Neural progenitor cell (in vitro differentiated cells): ENCODE data around the gene MEX3B. TPM values are rescaled to one million over a fixed set of nuclear protein-coding genes. Genes with fewer than 3 reads are reported as not detected.

Experiments
- DNase-seq: peaks from one replicate; pipeline ENCODE4 v3.0.0-alpha.2; 2016; ENCODE audit warnings: low spot score
- H2AFZ ChIP-seq: fragments of 200-600 bp; sonication (generic); replicated peaks from 2 replicates; pipeline ENCODE4 v1.6.1; 2016; ENCODE audit warnings: antibody characterized with exemption
- H3F3A ChIP-seq: fragments of 200-600 bp; sonication (generic); 2 replicates; pipeline ENCODE4 v1.6.1; 2016; ENCODE audit warnings: antibody characterized with exemption, low read depth
- H3K27ac ChIP-seq: fragments of 200-600 bp; sonication (generic); 2 replicates; pipeline ENCODE4 v1.5.1; 2016; ENCODE audit warnings: mild to moderate bottlenecking
- H3K27me3 ChIP-seq: fragments of 200-600 bp; sonication (generic); 2 replicates; pipeline ENCODE4 v1.6.1; 2016; ENCODE audit warnings: mild to moderate bottlenecking, moderate library complexity
- H3K36me3 ChIP-seq: fragments of 200-600 bp; sonication (generic); 2 replicates; pipeline ENCODE4 v1.5.1; 2016
- H3K4me1 ChIP-seq: fragments of 200-600 bp; sonication (generic); 2 replicates; pipeline ENCODE4 v1.6.1; 2016; ENCODE audit warnings: mixed run types
- H3K4me2 ChIP-seq: fragments of 200-600 bp; sonication (generic); 2 replicates; pipeline ENCODE4 v1.6.1; 2016
- H3K4me3 ChIP-seq: fragments of 200-600 bp; sonication (generic); 2 replicates; pipeline ENCODE4 v1.5.1; 2016
- H3K79me2 ChIP-seq: fragments of 200-600 bp; sonication (generic); 2 replicates; pipeline ENCODE4 v1.6.1; 2016; ENCODE audit warnings: low read depth
- H3K9ac ChIP-seq: fragments of 200-600 bp; sonication (generic); 2 replicates; pipeline ENCODE4 v1.6.1; 2016
- H3K9me3 ChIP-seq: fragments of 200-600 bp; sonication (generic); 2 replicates; pipeline ENCODE4 v1.5.1; 2016; ENCODE audit warnings: low read depth
- H4K20me1 ChIP-seq: fragments of 200-600 bp; sonication (generic); 2 replicates; pipeline ENCODE4 v1.6.1; 2016; ENCODE audit warnings: low read depth
- H3K27ac Mint-ChIP-seq: 3 replicates; pipeline ENCODE4 v1.8.0; 2021; ENCODE audit warnings: mixed read lengths
- H3K27me3 Mint-ChIP-seq: 2 replicates; pipeline ENCODE4 v1.8.0; 2022; ENCODE audit warnings: low read depth, mild to moderate bottlenecking, inconsistent platforms, moderate library complexity, mixed read lengths; ENCODE audit not compliant: insufficient read depth
- H3K36me3 Mint-ChIP-seq: 3 replicates; pipeline ENCODE4 v1.8.0; 2021; ENCODE audit warnings: mixed read lengths
- H3K4me1 Mint-ChIP-seq: 3 replicates; pipeline ENCODE4 v1.8.0; 2021; ENCODE audit warnings: mixed read lengths
- H3K4me3 Mint-ChIP-seq: 3 replicates; pipeline ENCODE4 v1.8.0; 2021; ENCODE audit warnings: mild to moderate bottlenecking, moderate library complexity, mixed read lengths
- H3K9me3 Mint-ChIP-seq: 3 replicates; pipeline ENCODE4 v1.8.0; 2020; ENCODE audit warnings: mixed read lengths
- CTCF ChIP-seq: fragments of 200-600 bp; sonication (generic); IDR thresholded peaks from 2 replicates; pipeline ENCODE4 v1.5.1; 2017; ENCODE audit warnings: antibody characterized with exemption, mild to moderate bottlenecking
- EZH2 ChIP-seq: fragments of 200-600 bp; sonication (generic); IDR thresholded peaks from 2 replicates; pipeline ENCODE4 v1.6.1; 2017; ENCODE audit warnings: antibody characterized with exemption, mild to moderate bottlenecking, moderate library complexity
- EZH2phosphoT487 ChIP-seq: fragments of 200-600 bp; sonication (generic); IDR thresholded peaks from 2 replicates; pipeline ENCODE4 v1.6.1; 2017; ENCODE audit warnings: antibody characterized with exemption
- total RNA-seq: library from RNA; depleted of rRNA; stranded (reverse); fragments of >200 nt; gene quantifications from 2 replicates; pipeline ENCODE4 v1.2.3, GENCODE V29; 2015; ENCODE audit warnings: low replicate concordance

The MEX3B gene
- total RNA-seq, 1 donor from 2014 or later, result 29.5 TPM

GRCh38 chr15:82091636-82092140 lies 45.9 kb upstream of the MEX3B start:
- no peaks in the 10 kb centered on the region for H3K9me3 ChIP-seq
- Mint-ChIP-seq H3K36me3 (no peaks in the 10 kb centered on the region), H3K27me3 (peaks cover 7% of the 10 kb centered on the region), H3K4me3 (no peak overlapping the region), H3K4me1 (no peaks in the 10 kb centered on the region), H3K27ac (no peak overlapping the region), H3K9me3 (peaks cover 3% of the 10 kb centered on the region)
- H3K4me2 ChIP-seq, result no peak overlapping the region
- H4K20me1 ChIP-seq, result no peaks in the 10 kb centered on the region
- H2AFZ ChIP-seq, result no peak overlapping the region
- no peaks in the 10 kb centered on the region for H3K4me1 ChIP-seq
- H3K9ac ChIP-seq, result no peak overlapping the region
- TF ChIP-seq CTCF, result no peak
- no peak for TF ChIP-seq EZH2phosphoT487
- no peak for TF ChIP-seq EZH2
- no peaks in the 10 kb centered on the region for H3K36me3 ChIP-seq
- no peak for DNase-seq
- no peaks in the 10 kb centered on the region for H3K79me2 ChIP-seq
- no peak overlapping the region for H3K4me3 ChIP-seq
- H3K27ac ChIP-seq, result no peak overlapping the region
- H3K27me3 ChIP-seq, result no peaks in the 10 kb centered on the region
- H3F3A ChIP-seq, result no peaks in the 10 kb centered on the region

GRCh38 chr15:82086243-82086995 lies 40.6 kb upstream of the MEX3B start:
- Histone ChIP-seq H4K20me1 (no peaks in the 10 kb centered on the region), H3K4me1 (no peaks in the 10 kb centered on the region), H3K79me2 (no peaks in the 10 kb centered on the region), H3K27ac (no peak overlapping the region), H3K9me3 (no peaks in the 10 kb centered on the region), H3K9ac (no peak overlapping the region), H3F3A (no peaks in the 10 kb centered on the region), H3K4me3 (no peak overlapping the region), H2AFZ (no peak overlapping the region), H3K36me3 (no peaks in the 10 kb centered on the region), H3K4me2 (no peak overlapping the region), H3K27me3 (no peaks in the 10 kb centered on the region)
- Mint-ChIP-seq H3K4me1 (no peaks in the 10 kb centered on the region), H3K4me3 (no peak overlapping the region), H3K36me3 (no peaks in the 10 kb centered on the region), H3K27me3 (peaks cover 9% of the 10 kb centered on the region), H3K9me3 (no peaks in the 10 kb centered on the region), H3K27ac (no peak overlapping the region)
- TF ChIP-seq EZH2 (no peak), CTCF (no peak), EZH2phosphoT487 (no peak)
- no peak for DNase-seq

GRCh38 chr15:82081914-82082762 lies 36.3 kb upstream of the MEX3B start:
- TF ChIP-seq CTCF (peak; percentile 60), EZH2 (no peak)
- no peak overlapping the region for H3K4me3 ChIP-seq
- no peaks in the 10 kb centered on the region for H3K36me3 ChIP-seq
- no peaks in the 10 kb centered on the region for H3K79me2 ChIP-seq
- no peaks in the 10 kb centered on the region for H4K20me1 ChIP-seq
- H3K4me2 ChIP-seq, result no peak overlapping the region
- Mint-ChIP-seq H3K4me1 (no peaks in the 10 kb centered on the region), H3K27ac (no peak overlapping the region), H3K36me3 (no peaks in the 10 kb centered on the region), H3K4me3 (no peak overlapping the region), H3K9me3 (no peaks in the 10 kb centered on the region), H3K27me3 (peaks cover 7% of the 10 kb centered on the region)
- no peaks in the 10 kb centered on the region for H3F3A ChIP-seq
- no peak overlapping the region for H3K9ac ChIP-seq
- no peak overlapping the region for H3K27ac ChIP-seq
- H3K27me3 ChIP-seq, result no peaks in the 10 kb centered on the region
- DNase-seq, result peak; percentile 67
- no peaks in the 10 kb centered on the region for H3K9me3 ChIP-seq
- peak overlapping the region; percentile 19 for H2AFZ ChIP-seq
- no peaks in the 10 kb centered on the region for H3K4me1 ChIP-seq
